Uterus (tissue), 2 donors: ENCODE data around the gene PCDH10.

Experiments used
- POLR2A ChIP-seq, 2 donors: fragments of 450-650 bp; IDR thresholded peaks; one replicate each; pipeline ENCODE4 v1.6.1; 2016; ENCODE audit warnings: antibody characterized with exemption in 2 of 2, mild to moderate bottlenecking in 1 of 2, moderate library complexity in 1 of 2
- TF ChIP-seq, protein P1 (sequence below), 4 experiments: fragments of 200-600 bp in 2 of 4; fragments of 450-650 bp in 2 of 4; sonication (generic) in 2 of 4; IDR thresholded peaks; one replicate each; pipeline ENCODE4 v1.5.1; 2016 to 2019; ENCODE audit warnings: antibody characterized with exemption in 4 of 4, mild to moderate bottlenecking in 2 of 4, moderate library complexity in 1 of 4

DNA sequence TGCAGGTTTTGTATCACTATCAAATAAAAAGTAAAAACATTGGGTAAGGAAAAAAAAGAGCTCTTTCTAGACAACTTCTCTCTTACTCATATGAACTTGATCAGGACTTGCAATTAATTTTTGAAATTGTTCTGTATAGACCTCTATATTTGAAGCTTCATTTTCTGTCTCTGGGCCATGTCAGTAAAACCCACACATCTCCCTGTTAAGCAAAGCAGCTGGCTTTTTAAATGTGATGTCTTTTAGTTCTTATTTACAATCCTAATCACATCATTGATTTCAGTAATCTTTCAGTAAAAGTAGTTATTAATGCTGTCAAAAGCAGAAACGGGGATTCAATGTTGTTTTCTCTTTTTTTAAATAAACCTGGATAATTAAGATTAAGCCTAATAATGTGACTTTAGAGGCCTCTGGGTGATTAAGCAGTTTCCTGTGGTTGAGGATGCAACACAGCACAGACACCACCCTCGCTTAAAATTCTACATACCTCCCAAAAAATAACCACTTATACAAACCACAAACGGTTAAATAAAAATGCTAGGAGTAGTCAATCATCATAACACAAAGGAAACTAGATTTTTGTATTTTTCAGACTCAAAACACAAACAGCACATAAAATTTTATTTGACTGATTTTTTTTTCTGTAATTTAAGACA lies 5.2 kb upstream of the PCDH10 start:
- TF ChIP-seq, protein P1, sequence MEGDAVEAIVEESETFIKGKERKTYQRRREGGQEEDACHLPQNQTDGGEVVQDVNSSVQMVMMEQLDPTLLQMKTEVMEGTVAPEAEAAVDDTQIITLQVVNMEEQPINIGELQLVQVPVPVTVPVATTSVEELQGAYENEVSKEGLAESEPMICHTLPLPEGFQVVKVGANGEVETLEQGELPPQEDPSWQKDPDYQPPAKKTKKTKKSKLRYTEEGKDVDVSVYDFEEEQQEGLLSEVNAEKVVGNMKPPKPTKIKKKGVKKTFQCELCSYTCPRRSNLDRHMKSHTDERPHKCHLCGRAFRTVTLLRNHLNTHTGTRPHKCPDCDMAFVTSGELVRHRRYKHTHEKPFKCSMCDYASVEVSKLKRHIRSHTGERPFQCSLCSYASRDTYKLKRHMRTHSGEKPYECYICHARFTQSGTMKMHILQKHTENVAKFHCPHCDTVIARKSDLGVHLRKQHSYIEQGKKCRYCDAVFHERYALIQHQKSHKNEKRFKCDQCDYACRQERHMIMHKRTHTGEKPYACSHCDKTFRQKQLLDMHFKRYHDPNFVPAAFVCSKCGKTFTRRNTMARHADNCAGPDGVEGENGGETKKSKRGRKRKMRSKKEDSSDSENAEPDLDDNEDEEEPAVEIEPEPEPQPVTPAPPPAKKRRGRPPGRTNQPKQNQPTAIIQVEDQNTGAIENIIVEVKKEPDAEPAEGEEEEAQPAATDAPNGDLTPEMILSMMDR (IDR thresholded peaks at IDR 0.05), result no peak
- TF ChIP-seq POLR2A (IDR thresholded peaks at IDR 0.05), result no peak
